ENCODE measurements around the gene CXCL14. TPM values are rescaled to one million over a fixed set of nuclear protein-coding genes. Genes with fewer than 3 reads are reported as not detected.

The CXCL14 gene
- total and polyA plus RNA-seq, 2 of the 4 experiments (the other 2 are of a cell fraction), result not detected

DNA sequence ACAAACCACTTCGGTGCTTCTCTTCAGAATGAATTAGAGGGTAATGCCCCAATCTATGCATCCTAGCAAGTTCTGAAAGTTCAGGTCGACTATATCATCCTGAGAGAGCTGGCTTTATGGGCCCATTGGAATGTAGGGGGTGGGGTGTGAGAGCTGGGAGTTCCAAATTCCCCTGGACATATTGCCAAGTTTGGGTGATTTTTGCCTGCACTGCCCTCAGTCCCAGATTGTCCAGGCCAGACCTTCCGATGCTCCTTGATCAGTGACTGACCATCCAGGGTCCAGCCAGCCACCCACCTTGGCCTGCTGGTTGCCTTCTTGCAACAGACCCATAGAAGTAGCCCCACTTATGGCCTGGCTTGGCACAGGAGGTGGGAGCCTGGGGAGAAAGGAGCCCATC, 47.8 kb upstream of the CXCL14 start:
- Histone ChIP-seq H3K56ac (ENCODE audit: extremely low read depth, insufficient read depth, low read length) (no peak overlapping the region), H3K23ac (ENCODE audit: low read depth, low read length) (no peak overlapping the region), H3K18ac (ENCODE audit: low read depth, low read length) (no peak overlapping the region), H2BK15ac (ENCODE audit: low read depth, low read length) (no peak overlapping the region), H4K91ac (ENCODE audit: insufficient read depth, low read depth, low read length) (no peak overlapping the region), H4K8ac (ENCODE audit: low read depth in 2 of 2, low read length in 2 of 2) (no peak overlapping the region), H2AFZ (replicated peaks; ENCODE audit: low read length, poor library complexity) (no peak overlapping the region), H2BK20ac (ENCODE audit: low read depth, low read length) (no peak overlapping the region), H4K20me1 (ENCODE audit: insufficient read depth, low read length) (no peaks in the 10 kb centered on the region), H3K9ac (ENCODE audit: low read depth, low read length) (no peak overlapping the region), H3K79me1 (ENCODE audit: low read depth in 1 of 2, low read length in 2 of 2) (no peaks in the 10 kb centered on the region), H3K4ac (ENCODE audit: low read depth, low read length) (no peak overlapping the region), H3K27me3 (ENCODE audit: control insufficient read depth, insufficient read depth, low read length) (no peaks in the 10 kb centered on the region; the same call in 1 of the 2 replicates), H2AK5ac (ENCODE audit: low read depth, low read length) (no peak overlapping the region), H3K27ac (ENCODE audit: insufficient read depth, low read length) (no peak overlapping the region), H3K14ac (replicated peaks; ENCODE audit: low read depth, low read length) (no peak overlapping the region), H3K4me3 (ENCODE audit: insufficient read depth, low read depth, low read length) (no peak overlapping the region), H4K5ac (ENCODE audit: low read depth, low read length) (no peak overlapping the region), H2BK120ac (ENCODE audit: low read depth, low read length) (no peak overlapping the region), H3K4me2 (ENCODE audit: low read depth, low read length) (no peak overlapping the region), H3K9me1 (ENCODE audit: insufficient read depth, low read length) (no peaks in the 10 kb centered on the region), H3K36me3 (ENCODE audit: control insufficient read depth, insufficient read depth, low read length) (no peaks in the 10 kb centered on the region), H3K4me1 (ENCODE audit: control insufficient read depth, insufficient read depth, low read length) (no peaks in the 10 kb centered on the region), H2BK5ac (ENCODE audit: low read depth, low read length, poor library complexity, severe bottlenecking) (no peak overlapping the region), H2AK9ac (replicated peaks; ENCODE audit: low read depth, low read length, poor library complexity) (no peak overlapping the region), H3K9me3 (ENCODE audit: control insufficient read depth, insufficient read depth, low read length) (no peaks in the 10 kb centered on the region)
- ATAC-seq (ENCODE audit: low read depth) (no peak), DNase-seq (no peak)
- dilution Hi-C loops (cut with HindIII; ENCODE audit: low sequenced_read_pairs, unreplicated experiment), result no loop called here
- no peak for TF ChIP-seq RAD21 (IDR thresholded peaks at IDR 0.05; ENCODE audit: low read length)
- TF ChIP-seq MXI1 (IDR thresholded peaks at IDR 0.05; ENCODE audit: borderline replicate concordance, low read depth, low read length), result no peak
- no peak for TF ChIP-seq BHLHE40 (IDR thresholded peaks at IDR 0.05; ENCODE audit: low read depth, low read length)
- TF ChIP-seq, protein P1, sequence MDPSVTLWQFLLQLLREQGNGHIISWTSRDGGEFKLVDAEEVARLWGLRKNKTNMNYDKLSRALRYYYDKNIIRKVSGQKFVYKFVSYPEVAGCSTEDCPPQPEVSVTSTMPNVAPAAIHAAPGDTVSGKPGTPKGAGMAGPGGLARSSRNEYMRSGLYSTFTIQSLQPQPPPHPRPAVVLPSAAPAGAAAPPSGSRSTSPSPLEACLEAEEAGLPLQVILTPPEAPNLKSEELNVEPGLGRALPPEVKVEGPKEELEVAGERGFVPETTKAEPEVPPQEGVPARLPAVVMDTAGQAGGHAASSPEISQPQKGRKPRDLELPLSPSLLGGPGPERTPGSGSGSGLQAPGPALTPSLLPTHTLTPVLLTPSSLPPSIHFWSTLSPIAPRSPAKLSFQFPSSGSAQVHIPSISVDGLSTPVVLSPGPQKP (IDR thresholded peaks at IDR 0.05; ENCODE audit: borderline replicate concordance, low read depth, low read length), result no peak
- POLR2A ChIA-PET (ENCODE audit: unreplicated experiment), result no interaction called here
- in situ Hi-C loops (cut with MboI; ENCODE audit: low sequenced_read_pairs), result no loop called here
- intact Hi-C loops (cut with micrococcal nuclease), result no loop called here
- no CpG with 5 or more reads among the region's 3 CpGs for WGBS, 2 experiments (ENCODE audit: extremely low coverage in 2 of 2, insufficient read length in 1 of 2)
- BruUV-seq (replicated peaks), result no TSS peak
- CTCF ChIA-PET, result no interaction called here

Data from IMR-90 (cell line).